Endothelial cell of umbilical vein (primary cell): ENCODE data around the gene BRCA1. TPM values are rescaled to one million over a fixed set of nuclear protein-coding genes. Genes with fewer than 3 reads are reported as not detected.

Experiments
- BruUV-seq: library from RNA; stranded (reverse); fragments of 400-500 nt; replicated peaks from 2 replicates; lab custom pipeline; 2021; lab: Mats Ljungman, UMichigan
- CTCF ChIA-PET: fragments of 300-600, 350-600 bp; sonication (Branson Sonifier 250); formaldehyde crosslinking; loops from one replicate; lab custom pipeline; 2021; ENCODE audit warnings: antibody characterized with exemption, inconsistent platforms; lab: Charles Lee
- POLR2A ChIA-PET: fragments of 300-600, 350-600 bp; sonication (Branson Sonifier 250); formaldehyde crosslinking; loops from one replicate; lab custom pipeline; 2021; ENCODE audit warnings: antibody characterized with exemption, inconsistent platforms; lab: Charles Lee
- DNase-seq: peaks from one replicate; pipeline ENCODE4 v3.0.0-alpha.2; 2011; ENCODE audit warnings: low read depth, low spot score
- FAIRE-seq: peaks from 2 replicates; lab custom pipeline; 2011; peaks lifted over from hg19 to GRCh38; lab: Jason Lieb, UNC
- H2AFZ ChIP-seq: 2 replicates; pipeline ENCODE4 v1.6.0; 2012; ENCODE audit warnings: low read depth, low read length, control low read depth, inconsistent platforms
- H3K27ac ChIP-seq: 2 replicates; pipeline ENCODE4 v1.5.1; 2011; ENCODE audit warnings: low read depth, mild to moderate bottlenecking, control low read depth, low read length, moderate library complexity; ENCODE audit not compliant: insufficient read depth
- H3K27me3 ChIP-seq, 2 experiments: 2 replicates each; pipeline versions ENCODE4 v1.6.0 to v1.6.1; 2011; ENCODE audit warnings: low read length in 2 of 2, mixed read lengths in 1 of 2; ENCODE audit not compliant: control insufficient read depth in 2 of 2, insufficient read depth in 2 of 2
- H3K36me3 ChIP-seq, 2 experiments: 2 replicates in 1 of 2; 3 replicates in 1 of 2; pipeline ENCODE4 v1.5.1; 2011; ENCODE audit warnings: low read length in 2 of 2, mild to moderate bottlenecking in 1 of 2, moderate library complexity in 1 of 2; ENCODE audit not compliant: control insufficient read depth in 2 of 2, insufficient read depth in 2 of 2; ENCODE audit errors: extremely low read depth in 1 of 2
- H3K4me1 ChIP-seq: 3 replicates; pipeline ENCODE4 v1.5.1; 2011; ENCODE audit warnings: mild to moderate bottlenecking, low read length; ENCODE audit not compliant: control insufficient read depth, insufficient read depth; ENCODE audit errors: extremely low read depth
- H3K4me2 ChIP-seq: 2 replicates; pipeline ENCODE4 v1.6.1; 2011; ENCODE audit warnings: low read length, control low read depth, mixed read lengths; ENCODE audit not compliant: insufficient read depth
- H3K4me3 ChIP-seq, 3 experiments: fragments of 200-600 bp in 1 of 3; sonication (generic), shearing (Covaris generic) in 1 of 3; replicated peaks in 1 of 3; 2 replicates each; pipeline ENCODE4 v1.5.1; 2011 to 2016; ENCODE audit warnings: control low read depth in 3 of 3, low read length in 3 of 3, mild to moderate bottlenecking in 2 of 3, inconsistent platforms in 1 of 3, low read depth in 1 of 3, moderate library complexity in 1 of 3; ENCODE audit not compliant: insufficient read depth in 1 of 3
- H3K79me2 ChIP-seq: 2 replicates; pipeline ENCODE4 v1.6.0; 2012; ENCODE audit warnings: low read length, inconsistent platforms; ENCODE audit not compliant: control insufficient read depth, insufficient read depth
- H3K9ac ChIP-seq: replicated peaks from 2 replicates; pipeline ENCODE3; 2011; ENCODE audit warnings: low read length, control low read depth; ENCODE audit not compliant: insufficient read depth; ENCODE audit errors: extremely low read depth
- H3K9me1 ChIP-seq: replicated peaks from 3 replicates; pipeline ENCODE4 v1.6.0; 2011; ENCODE audit warnings: mild to moderate bottlenecking, low read length; ENCODE audit not compliant: control insufficient read depth, insufficient read depth; ENCODE audit errors: extremely low read depth
- H3K9me3 ChIP-seq: replicated peaks from 2 replicates; pipeline ENCODE4 v1.5.1; 2012; ENCODE audit warnings: low read length, inconsistent platforms; ENCODE audit not compliant: control insufficient read depth, insufficient read depth
- H4K20me1 ChIP-seq: replicated peaks from 2 replicates; pipeline ENCODE3; 2011; ENCODE audit warnings: mild to moderate bottlenecking, low read length; ENCODE audit not compliant: control insufficient read depth, insufficient read depth; ENCODE audit errors: extremely low read depth
- CTCF ChIP-seq, 2 donors: IDR thresholded peaks; 1 replicate in 1 of 2; 2 replicates in 1 of 2; pipeline ENCODE4 v1.5.1; 2011; ENCODE audit warnings: low read length in 2 of 2, mild to moderate bottlenecking in 2 of 2, moderate library complexity in 2 of 2, control low read depth in 1 of 2, inconsistent platforms in 1 of 2, low read depth in 1 of 2; ENCODE audit not compliant: insufficient read depth in 1 of 2; ENCODE audit errors: extremely low read depth in 1 of 2
- EZH2 ChIP-seq: IDR thresholded peaks from 2 replicates; pipeline ENCODE4 v1.6.1; 2012; ENCODE audit warnings: borderline replicate concordance, low read depth, mild to moderate bottlenecking, moderate library complexity, low read length, inconsistent platforms; ENCODE audit not compliant: severe bottlenecking
- FOS ChIP-seq: IDR thresholded peaks from 2 replicates; pipeline ENCODE4 v1.6.1; 2011; ENCODE audit warnings: mild to moderate bottlenecking, low read length, moderate library complexity, borderline replicate concordance; ENCODE audit not compliant: insufficient read depth
- GATA2 ChIP-seq: IDR thresholded peaks from 2 replicates; pipeline ENCODE4 v1.7.0; 2011; ENCODE audit warnings: low read depth, mild to moderate bottlenecking, moderate library complexity, mixed read lengths, low read length; ENCODE audit not compliant: insufficient read length, insufficient read depth
- JUN ChIP-seq: IDR thresholded peaks from 2 replicates; pipeline ENCODE4 v1.6.1; 2011; ENCODE audit warnings: borderline replicate concordance, low read depth; ENCODE audit not compliant: insufficient read length, insufficient read depth
- MYC ChIP-seq: IDR thresholded peaks from one replicate; pipeline ENCODE4 v1.6.1; 2011; ENCODE audit warnings: mild to moderate bottlenecking, low read depth, low read length
- POLR2A ChIP-seq: IDR thresholded peaks from 2 replicates; pipeline ENCODE4 v1.6.1; 2012; ENCODE audit warnings: low read depth, mild to moderate bottlenecking, control low read depth, low read length
- POLR2AphosphoS5 ChIP-seq: IDR thresholded peaks from 2 replicates; pipeline ENCODE4 v1.6.1; 2012; ENCODE audit warnings: low read depth, mild to moderate bottlenecking, control low read depth, low read length, moderate library complexity; ENCODE audit not compliant: insufficient read depth
- dilution Hi-C: fragments of 300-500 bp; cut with MboI; formaldehyde crosslinking; loops from one replicate; pipeline ENCODE4 v1.15.0; 2019; ENCODE audit warnings: low sequenced_read_pairs; ENCODE audit not compliant: extremely low pct_ligation_motif_present
- intact Hi-C: fragments of 100-400 bp; cut with micrococcal nuclease; formaldehyde crosslinking; loops from one replicate; pipeline ENCODE4 v1.10.0; 2022
- polyA plus RNA-seq, 4 experiments: library from polyadenylated mRNA; depleted of rRNA in 3 of 4; stranded (reverse) in 3 of 4; unstranded in 1 of 4; fragments of >200 nt; gene quantifications; 2 replicates each; pipeline versions ENCODE4 v1.2.1 to v1.2.3, GENCODE V29; 2011 to 2012; ENCODE audit warnings: missing spikeins in 1 of 4
- total RNA-seq: library from RNA; stranded (reverse); gene quantifications from 2 replicates; pipeline ENCODE4 v1.2.3, GENCODE V29; 2021
- TF ChIP-seq, protein P1 (sequence below): IDR thresholded peaks from 2 replicates; pipeline ENCODE4 v1.6.1; 2011; ENCODE audit not compliant: insufficient read depth, insufficient read length

BRCA1 gene
- total and polyA plus RNA-seq, 2 donors (not counting 3 experiments of a cell fraction or from before 2014, with no cell fraction given) = 14.3 to 29.0 TPM

GRCh38 chr17:43026595-43026994 lies 98.6 kb downstream of the BRCA1 start:
- Histone ChIP-seq H3K9me1 (no peaks in the 10 kb centered on the region), H3K79me2 (peaks cover 6% of the 10 kb centered on the region), H3K27ac (no peak overlapping the region), H3K9me3 (no peaks in the 10 kb centered on the region), H3K4me3 (no peak overlapping the region), H3K27me3 (peaks cover 0 to 1% of the 10 kb centered on the region in 2 experiments), H3K36me3 (no peaks in the 10 kb centered on the region), H3K9ac (no peak overlapping the region), H3K4me1 (peaks cover 3% of the 10 kb centered on the region), H4K20me1 (no peaks in the 10 kb centered on the region), H3K4me2 (no peak overlapping the region), H2AFZ (no peak overlapping the region)
- DNase-seq = no peak
- ChIA-PET POLR2A (no interaction called here), CTCF (interaction anchor here (0.6 kb wide), 1 partner anchor 145 kb away, joined by 3 read pairs; the partner anchor contains the start of gene NBR1)
- intact Hi-C loops (no loop called here), dilution Hi-C loops (no loop called here)
- no TSS peak for BruUV-seq
- TF ChIP-seq CTCF (IDR thresholded peaks at IDR 0.05; ENCODE audit: extremely low read depth in 1 of 2, insufficient read depth in 1 of 2, low read depth in 1 of 2, low read length in 2 of 2) (no peak), MYC (no peak), EZH2 (no peak), GATA2 (no peak), POLR2A (no peak), JUN (no peak), FOS (no peak), POLR2AphosphoS5 (no peak)
- TF ChIP-seq, protein P1, sequence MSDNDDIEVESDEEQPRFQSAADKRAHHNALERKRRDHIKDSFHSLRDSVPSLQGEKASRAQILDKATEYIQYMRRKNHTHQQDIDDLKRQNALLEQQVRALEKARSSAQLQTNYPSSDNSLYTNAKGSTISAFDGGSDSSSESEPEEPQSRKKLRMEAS = no peak
- no peak for FAIRE-seq
